MM.1S (cell line): ENCODE measurements around the gene ADCY3.

ENCODE experiments used
- DNase-seq: peaks from one replicate; pipeline ENCODE4 v3.0.0-alpha.2; 2015
- H2AFZ ChIP-seq: fragments of 300-600 bp; sonication (generic); 2 replicates; pipeline ENCODE4 v1.6.0; 2016; ENCODE audit warnings: antibody characterized with exemption, low read length
- H3F3A ChIP-seq: fragments of 300-600 bp; sonication (generic); 2 replicates; pipeline ENCODE4 v1.6.1; 2016; ENCODE audit warnings: mild to moderate bottlenecking, antibody characterized with exemption, low read length, moderate library complexity, mixed read lengths; ENCODE audit not compliant: insufficient read depth
- H3K27ac ChIP-seq: fragments of 300-600 bp; sonication (generic); 2 replicates; pipeline ENCODE4 v1.5.1; 2016; ENCODE audit warnings: mild to moderate bottlenecking, low read length
- H3K27me3 ChIP-seq: fragments of 300-600 bp; sonication (generic); replicated peaks from 2 replicates; pipeline ENCODE4 v1.6.0; 2016; ENCODE audit warnings: low read length; ENCODE audit not compliant: insufficient read depth
- H3K36me3 ChIP-seq: fragments of 300-600 bp; sonication (generic); replicated peaks from 2 replicates; pipeline ENCODE4 v1.6.1; 2016; ENCODE audit warnings: mild to moderate bottlenecking, low read length, mixed read lengths; ENCODE audit not compliant: insufficient read depth
- H3K4me1 ChIP-seq: fragments of 300-600 bp; sonication (generic); 2 replicates; pipeline ENCODE4 v1.6.1; 2016; ENCODE audit warnings: low read length, mixed read lengths
- H3K4me2 ChIP-seq: fragments of 300-600 bp; sonication (generic); 2 replicates; pipeline ENCODE4 v1.6.0; 2016; ENCODE audit warnings: low read depth, low read length
- H3K4me3 ChIP-seq: fragments of 300-600 bp; sonication (generic); 2 replicates; pipeline ENCODE4 v1.5.1; 2016; ENCODE audit warnings: low read length, mixed read lengths
- H3K79me2 ChIP-seq: fragments of 300-600 bp; sonication (generic); 2 replicates; pipeline ENCODE4 v1.6.1; 2016; ENCODE audit warnings: mixed run types, low read length, mixed read lengths
- H3K9ac ChIP-seq: fragments of 300-600 bp; sonication (generic); 2 replicates; pipeline ENCODE4 v1.6.1; 2016; ENCODE audit warnings: low read length, mixed read lengths
- H3K9me2 ChIP-seq: fragments of 300-600 bp; sonication (generic); replicated peaks from 2 replicates; pipeline ENCODE4 v1.6.1; 2016; ENCODE audit warnings: mild to moderate bottlenecking, low read length, mixed read lengths; ENCODE audit not compliant: insufficient read depth
- H3K9me3 ChIP-seq: fragments of 300-600 bp; sonication (generic); replicated peaks from 2 replicates; pipeline ENCODE4 v1.6.1; 2016; ENCODE audit warnings: mild to moderate bottlenecking, low read length, mixed read lengths; ENCODE audit not compliant: insufficient read depth
- H4K20me1 ChIP-seq: fragments of 300-600 bp; sonication (generic); 2 replicates; pipeline ENCODE4 v1.6.1; 2016; ENCODE audit warnings: mild to moderate bottlenecking, low read length, moderate library complexity, mixed read lengths; ENCODE audit not compliant: insufficient read depth
- EZH2 ChIP-seq: fragments of 300-600 bp; sonication (generic); optimal IDR thresholded peaks from 2 replicates; pipeline ENCODE3; 2017; ENCODE audit warnings: low read depth, mild to moderate bottlenecking, antibody characterized with exemption, low read length, mixed read lengths
- EZH2phosphoT487 ChIP-seq: fragments of 300-600 bp; sonication (generic); IDR thresholded peaks from 2 replicates; pipeline ENCODE4 v1.6.1; 2018; ENCODE audit warnings: antibody characterized with exemption, low read length
- TF ChIP-seq, protein P1 (sequence below): fragments of 300-600 bp; sonication (generic); IDR thresholded peaks from 2 replicates; pipeline ENCODE4 v1.5.1; 2016; ENCODE audit warnings: antibody characterized with exemption, low read length, mixed read lengths

The ADCY3 gene

DNA sequence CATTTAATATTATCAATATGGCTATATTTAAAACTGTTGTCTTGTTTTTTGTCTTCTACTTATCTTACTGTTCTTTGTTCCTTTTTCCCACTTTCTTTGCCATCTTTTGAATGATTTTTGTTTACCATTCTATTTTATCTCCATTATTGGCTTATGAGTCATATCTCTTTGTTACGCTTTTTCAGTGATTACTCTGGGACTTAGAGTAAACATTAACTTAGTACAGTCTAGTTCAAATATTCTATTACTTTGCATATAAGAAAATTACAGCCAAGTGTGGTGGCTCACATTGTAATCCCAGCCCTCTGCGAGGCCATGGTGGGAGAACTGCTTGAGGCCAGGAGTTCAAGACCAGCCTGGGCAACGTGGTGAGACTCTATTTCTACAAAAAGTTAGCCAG, 26.1 kb downstream of the ADCY3 start:
- TF ChIP-seq, protein P1, sequence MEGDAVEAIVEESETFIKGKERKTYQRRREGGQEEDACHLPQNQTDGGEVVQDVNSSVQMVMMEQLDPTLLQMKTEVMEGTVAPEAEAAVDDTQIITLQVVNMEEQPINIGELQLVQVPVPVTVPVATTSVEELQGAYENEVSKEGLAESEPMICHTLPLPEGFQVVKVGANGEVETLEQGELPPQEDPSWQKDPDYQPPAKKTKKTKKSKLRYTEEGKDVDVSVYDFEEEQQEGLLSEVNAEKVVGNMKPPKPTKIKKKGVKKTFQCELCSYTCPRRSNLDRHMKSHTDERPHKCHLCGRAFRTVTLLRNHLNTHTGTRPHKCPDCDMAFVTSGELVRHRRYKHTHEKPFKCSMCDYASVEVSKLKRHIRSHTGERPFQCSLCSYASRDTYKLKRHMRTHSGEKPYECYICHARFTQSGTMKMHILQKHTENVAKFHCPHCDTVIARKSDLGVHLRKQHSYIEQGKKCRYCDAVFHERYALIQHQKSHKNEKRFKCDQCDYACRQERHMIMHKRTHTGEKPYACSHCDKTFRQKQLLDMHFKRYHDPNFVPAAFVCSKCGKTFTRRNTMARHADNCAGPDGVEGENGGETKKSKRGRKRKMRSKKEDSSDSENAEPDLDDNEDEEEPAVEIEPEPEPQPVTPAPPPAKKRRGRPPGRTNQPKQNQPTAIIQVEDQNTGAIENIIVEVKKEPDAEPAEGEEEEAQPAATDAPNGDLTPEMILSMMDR = no peak
- TF ChIP-seq EZH2 (no peak), EZH2phosphoT487 (no peak)
- Histone ChIP-seq H3K9me2 (no peaks in the 10 kb centered on the region), H3K4me1 (no peaks in the 10 kb centered on the region), H2AFZ (no peak overlapping the region), H4K20me1 (no peaks in the 10 kb centered on the region), H3K9me3 (no peaks in the 10 kb centered on the region), H3F3A (no peaks in the 10 kb centered on the region), H3K79me2 (peaks cover 37% of the 10 kb centered on the region), H3K27ac (no peak overlapping the region), H3K27me3 (no peaks in the 10 kb centered on the region), H3K4me2 (no peak overlapping the region), H3K9ac (no peak overlapping the region), H3K36me3 (peaks cover 14% of the 10 kb centered on the region), H3K4me3 (no peak overlapping the region)
- no peak for DNase-seq

DNA sequence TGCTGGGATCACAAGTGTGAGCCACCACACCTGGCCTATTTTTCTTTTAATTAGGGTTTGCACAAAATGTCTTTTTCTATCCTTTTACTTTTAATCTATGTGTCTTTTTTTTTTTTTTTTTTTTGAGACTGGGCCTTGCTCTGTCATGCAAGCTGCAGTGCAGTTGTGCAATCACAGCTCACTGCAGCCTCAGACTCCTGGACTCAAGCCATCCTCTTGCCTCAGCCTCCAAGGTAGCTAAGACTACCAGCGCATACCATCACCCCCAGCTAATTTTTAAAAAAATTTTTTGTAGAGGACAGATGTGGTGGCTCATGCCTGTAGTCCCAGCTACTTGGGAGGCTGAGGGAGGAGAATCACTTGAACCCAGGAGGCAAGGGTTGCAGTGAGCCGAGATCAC, 27.1 kb downstream of the ADCY3 start:
- H3K79me2 ChIP-seq = peaks cover 35% of the 10 kb centered on the region
- TF ChIP-seq, protein P1 = no peak
- TF ChIP-seq EZH2 = no peak
- no peak for TF ChIP-seq EZH2phosphoT487
- no peaks in the 10 kb centered on the region for H3F3A ChIP-seq
- no peaks in the 10 kb centered on the region for H3K9me2 ChIP-seq
- H3K9ac ChIP-seq = no peak overlapping the region
- no peak overlapping the region for H3K4me2 ChIP-seq
- H3K27me3 ChIP-seq = no peaks in the 10 kb centered on the region
- no peak overlapping the region for H3K4me3 ChIP-seq
- no peaks in the 10 kb centered on the region for H4K20me1 ChIP-seq
- H3K27ac ChIP-seq = no peak overlapping the region
- H3K36me3 ChIP-seq = peaks cover 17% of the 10 kb centered on the region
- H3K4me1 ChIP-seq = no peaks in the 10 kb centered on the region
- no peak for DNase-seq
- no peaks in the 10 kb centered on the region for H3K9me3 ChIP-seq
- H2AFZ ChIP-seq = no peak overlapping the region

DNA sequence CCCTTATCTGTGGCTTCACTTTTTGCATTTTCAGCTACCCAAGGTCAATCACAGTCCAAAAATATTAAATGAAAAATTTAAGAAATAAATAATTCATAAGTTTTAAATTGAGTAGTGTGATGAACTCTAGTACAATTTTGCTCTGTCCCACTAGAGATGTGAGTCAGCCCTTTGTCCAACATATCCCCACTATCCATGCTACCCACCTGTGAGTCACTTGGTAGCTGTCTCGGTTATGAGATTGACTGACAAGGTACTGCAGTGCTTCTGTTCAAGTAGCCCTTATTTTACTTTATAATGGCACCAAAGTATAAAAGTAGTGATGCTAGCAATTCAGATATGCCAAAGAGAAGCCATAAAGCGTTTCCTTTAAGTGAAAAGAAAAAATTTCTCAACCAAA, 28.8 kb downstream of the ADCY3 start:
- H3K27me3 ChIP-seq = no peaks in the 10 kb centered on the region
- H2AFZ ChIP-seq = no peak overlapping the region
- H3K9me3 ChIP-seq = no peaks in the 10 kb centered on the region
- H3K9ac ChIP-seq = no peak overlapping the region
- peaks cover 3% of the 10 kb centered on the region; the same call in 1 of the 2 replicates for H3K36me3 ChIP-seq
- TF ChIP-seq EZH2 (no peak), EZH2phosphoT487 (no peak)
- TF ChIP-seq, protein P1 = no peak
- H3K79me2 ChIP-seq = peaks cover 39% of the 10 kb centered on the region
- no peaks in the 10 kb centered on the region for H4K20me1 ChIP-seq
- H3K4me2 ChIP-seq = no peak overlapping the region
- no peaks in the 10 kb centered on the region for H3F3A ChIP-seq
- no peaks in the 10 kb centered on the region for H3K9me2 ChIP-seq
- DNase-seq = no peak
- no peak overlapping the region for H3K27ac ChIP-seq
- no peaks in the 10 kb centered on the region for H3K4me1 ChIP-seq
- H3K4me3 ChIP-seq = no peak overlapping the region
